Breast epithelium (tissue), 4 donors: Measurements from ENCODE around the gene HPCAL1. TPM values are rescaled to one million over a fixed set of nuclear protein-coding genes. Genes with fewer than 3 reads are reported as not detected.

Experiments
- DNase-seq, 2 donors: peaks; one replicate each; pipeline ENCODE4 v3.0.0-alpha.2; 2019; ENCODE audit warnings: low spot score in 2 of 2
- H3K27ac ChIP-seq, 2 donors: fragments of 200-600 bp; sonication (generic) in 1 of 2; one replicate each; pipeline ENCODE4 v1.5.1; 2016 to 2019; ENCODE audit warnings: mild to moderate bottlenecking in 1 of 2
- H3K27me3 ChIP-seq, 2 donors: fragments of 200-600 bp; sonication (generic) in 1 of 2; one replicate each; pipeline versions ENCODE4 v1.5.1 to v1.6.0; 2017 to 2019; ENCODE audit warnings: control low read depth in 1 of 2, mild to moderate bottlenecking in 1 of 2
- H3K36me3 ChIP-seq: fragments of 200-600 bp; one replicate; pipeline ENCODE4 v1.5.1; 2019
- H3K4me1 ChIP-seq, 2 donors: fragments of 200-600 bp; sonication (generic); one replicate each; pipeline ENCODE4 v1.5.1; 2016 to 2019; ENCODE audit warnings: control low read depth in 1 of 2
- H3K4me3 ChIP-seq, 3 donors: fragments of 200-600 bp; sonication (generic); 1 replicate in 2 of 3; 2 replicates in 1 of 3; pipeline ENCODE4 v1.5.1; 2016 to 2019; ENCODE audit warnings: mild to moderate bottlenecking in 3 of 3, moderate library complexity in 2 of 3
- H3K9me3 ChIP-seq, 2 donors: fragments of 200-600 bp; sonication (generic) in 1 of 2; one replicate each; pipeline ENCODE4 v1.5.1; 2016 to 2019; ENCODE audit warnings: control low read depth in 1 of 2
- POLR2A ChIP-seq: fragments of 450-650 bp; IDR thresholded peaks from one replicate; pipeline ENCODE4 v1.6.1; 2016; ENCODE audit warnings: antibody characterized with exemption, mild to moderate bottlenecking, moderate library complexity
- POLR2AphosphoS5 ChIP-seq, 3 donors: sonication (generic); formaldehyde crosslinking; IDR thresholded peaks; one replicate each; pipeline ENCODE4 v1.6.1; 2017; ENCODE audit warnings: antibody characterized with exemption in 3 of 3
- intact Hi-C: fragments of 100-400 bp; cut with DNase I; formaldehyde crosslinking; loops from one replicate; pipeline ENCODE4 v1.15.1; 2023; ENCODE audit warnings: low total_unique reads
- total RNA-seq, 3 donors: library from RNA; depleted of rRNA; stranded (reverse); fragments of >200 nt; gene quantifications; one replicate each; pipeline ENCODE4 v1.1.0, GENCODE V29; 2016
- TF ChIP-seq, protein P1 (sequence below), 3 donors: fragments of 450-650 bp; IDR thresholded peaks; one replicate each; pipeline ENCODE4 v1.5.1; 2016 to 2017; ENCODE audit warnings: antibody characterized with exemption in 3 of 3, mild to moderate bottlenecking in 3 of 3, moderate library complexity in 3 of 3

The HPCAL1 gene
- total RNA-seq, 3 donors from 2014 or later, result 38.6 to 41.9 (median 41.6) TPM

DNA sequence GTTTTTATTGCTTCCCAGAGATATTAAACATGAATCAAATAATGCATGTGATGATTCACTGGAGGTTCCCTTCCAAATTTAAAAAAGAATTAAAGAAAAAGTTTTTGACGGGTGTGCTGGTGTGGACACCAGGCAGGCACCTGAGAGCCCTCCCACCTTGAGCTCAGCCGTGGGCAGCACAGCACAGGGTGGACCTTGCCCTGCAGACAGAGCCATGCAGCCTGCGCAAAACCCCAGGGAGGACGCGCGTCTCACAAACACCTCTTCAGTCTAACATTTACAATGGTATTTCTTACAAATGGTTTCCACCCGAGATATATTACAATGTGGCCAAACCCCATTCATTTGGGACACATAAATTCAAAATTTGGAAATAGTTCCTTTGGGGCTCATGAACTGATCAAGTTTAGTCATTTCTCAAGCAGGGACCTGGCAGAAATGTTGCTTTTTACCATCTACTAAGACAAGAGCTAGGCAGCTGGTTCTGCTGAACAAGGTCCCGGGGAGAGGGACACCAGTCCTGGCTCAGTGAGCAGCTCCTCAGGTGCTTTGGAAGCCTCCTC is 100.0 kb downstream of the HPCAL1 start:
- Histone ChIP-seq H3K4me1 (peaks cover 3 to 20% of the 10 kb centered on the region in 2 donors), H3K27me3 (no peaks in the 10 kb centered on the region), H3K36me3 (no peaks in the 10 kb centered on the region), H3K9me3 (no peaks in the 10 kb centered on the region), H3K4me3 (no peak overlapping the region), H3K27ac (no peak overlapping the region)
- DNase-seq, result no peak
- no peak for TF ChIP-seq POLR2A
- TF ChIP-seq, protein P1, sequence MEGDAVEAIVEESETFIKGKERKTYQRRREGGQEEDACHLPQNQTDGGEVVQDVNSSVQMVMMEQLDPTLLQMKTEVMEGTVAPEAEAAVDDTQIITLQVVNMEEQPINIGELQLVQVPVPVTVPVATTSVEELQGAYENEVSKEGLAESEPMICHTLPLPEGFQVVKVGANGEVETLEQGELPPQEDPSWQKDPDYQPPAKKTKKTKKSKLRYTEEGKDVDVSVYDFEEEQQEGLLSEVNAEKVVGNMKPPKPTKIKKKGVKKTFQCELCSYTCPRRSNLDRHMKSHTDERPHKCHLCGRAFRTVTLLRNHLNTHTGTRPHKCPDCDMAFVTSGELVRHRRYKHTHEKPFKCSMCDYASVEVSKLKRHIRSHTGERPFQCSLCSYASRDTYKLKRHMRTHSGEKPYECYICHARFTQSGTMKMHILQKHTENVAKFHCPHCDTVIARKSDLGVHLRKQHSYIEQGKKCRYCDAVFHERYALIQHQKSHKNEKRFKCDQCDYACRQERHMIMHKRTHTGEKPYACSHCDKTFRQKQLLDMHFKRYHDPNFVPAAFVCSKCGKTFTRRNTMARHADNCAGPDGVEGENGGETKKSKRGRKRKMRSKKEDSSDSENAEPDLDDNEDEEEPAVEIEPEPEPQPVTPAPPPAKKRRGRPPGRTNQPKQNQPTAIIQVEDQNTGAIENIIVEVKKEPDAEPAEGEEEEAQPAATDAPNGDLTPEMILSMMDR (IDR thresholded peaks at IDR 0.05), result no peak
- no peak for TF ChIP-seq POLR2AphosphoS5 (IDR thresholded peaks at IDR 0.05)
- intact Hi-C loops, result no loop called here

DNA sequence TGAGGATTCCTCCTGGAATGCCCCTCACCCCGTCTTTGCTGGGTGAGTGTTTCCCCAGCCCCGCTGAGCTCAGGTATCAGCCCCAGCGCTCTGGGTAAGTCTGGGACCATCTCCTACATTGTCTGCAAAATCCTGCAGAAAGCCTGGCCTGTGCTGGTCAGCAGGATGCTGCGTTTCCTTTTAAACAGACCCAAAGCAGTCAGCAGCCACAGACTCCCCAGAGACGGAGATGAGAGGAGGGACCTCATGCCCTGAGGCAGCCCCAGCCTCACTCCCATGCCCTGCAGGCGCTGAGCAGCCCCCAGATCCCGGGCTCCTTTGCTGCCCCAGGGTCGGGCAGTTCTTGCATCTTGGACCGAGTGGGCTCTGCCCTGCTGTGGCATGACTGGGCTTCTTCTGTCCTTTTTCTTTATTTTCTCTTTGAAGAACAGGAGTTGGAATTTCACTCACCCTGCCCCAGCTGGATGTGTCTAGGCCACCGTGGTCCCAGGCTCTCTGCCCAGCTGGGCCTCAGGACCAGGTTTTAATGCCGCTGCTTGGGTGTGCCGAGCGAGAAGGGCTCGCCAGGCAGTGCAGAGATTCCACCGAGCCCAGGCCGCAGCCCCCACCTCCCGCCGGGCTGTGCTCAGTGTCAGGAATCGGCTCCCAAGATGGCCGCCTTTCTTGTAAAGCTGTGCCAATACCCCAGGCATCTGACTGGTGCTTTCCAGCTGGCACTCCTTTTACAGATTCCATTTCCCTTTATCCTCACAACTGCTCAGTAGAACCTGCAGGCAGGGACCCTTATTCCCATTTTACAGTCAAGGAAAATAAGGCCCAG is 101.8 kb downstream of the HPCAL1 start:
- no peaks in the 10 kb centered on the region for H3K36me3 ChIP-seq
- peak overlapping the region; percentile 90 for H3K27ac ChIP-seq
- no peaks in the 10 kb centered on the region for H3K27me3 ChIP-seq
- TF ChIP-seq POLR2A, result no peak
- TF ChIP-seq, protein P1 (IDR thresholded peaks at IDR 0.05), result no peak
- no peak for TF ChIP-seq POLR2AphosphoS5 (IDR thresholded peaks at IDR 0.05)
- no peaks in the 10 kb centered on the region for H3K9me3 ChIP-seq
- H3K4me1 ChIP-seq, result peaks cover 3 to 25% of the 10 kb centered on the region in 2 donors
- H3K4me3 ChIP-seq, result peak overlapping the region in 2 of 3 donors; percentile 21 to 39
- intact Hi-C loops, result no loop called here
- DNase-seq, result peak in 1 of 2 donors; percentile 82

DNA sequence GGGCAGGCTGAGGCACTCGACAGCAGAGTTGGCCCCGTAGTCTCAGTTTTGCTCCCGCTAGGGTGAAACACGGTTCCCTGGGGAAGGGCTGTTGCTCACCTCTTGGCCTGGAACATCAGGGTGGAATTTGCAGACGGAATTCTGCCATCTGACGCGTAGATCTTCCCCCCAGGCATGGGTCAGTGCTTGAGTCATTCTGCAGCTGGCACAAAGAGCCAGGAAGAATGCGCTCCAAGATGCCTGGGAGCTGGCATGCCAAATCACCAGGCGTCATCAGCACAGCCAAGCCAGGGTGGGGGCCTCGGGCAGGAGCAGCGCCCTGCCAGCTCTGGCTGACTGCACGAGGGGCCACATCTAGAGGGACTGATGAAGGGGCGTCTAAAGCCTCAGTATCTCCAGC is 102.7 kb downstream of the HPCAL1 start:
- intact Hi-C loops, result no loop called here
- Histone ChIP-seq H3K9me3 (no peaks in the 10 kb centered on the region), H3K27me3 (no peaks in the 10 kb centered on the region), H3K4me1 (peaks cover 3 to 25% of the 10 kb centered on the region in 2 donors), H3K36me3 (no peaks in the 10 kb centered on the region), H3K27ac (peak overlapping the region; percentile 90), H3K4me3 (peak overlapping the region in 2 of 3 donors; percentile 10 to 39)
- DNase-seq, result peak; percentile 91 to 93
- TF ChIP-seq POLR2A (no peak), POLR2AphosphoS5 (IDR thresholded peaks at IDR 0.05) (peak; percentile 62 to 73 (median 63))
- TF ChIP-seq, protein P1 (IDR thresholded peaks at IDR 0.05), result peak in 1 of 3 donors; percentile 14

DNA sequence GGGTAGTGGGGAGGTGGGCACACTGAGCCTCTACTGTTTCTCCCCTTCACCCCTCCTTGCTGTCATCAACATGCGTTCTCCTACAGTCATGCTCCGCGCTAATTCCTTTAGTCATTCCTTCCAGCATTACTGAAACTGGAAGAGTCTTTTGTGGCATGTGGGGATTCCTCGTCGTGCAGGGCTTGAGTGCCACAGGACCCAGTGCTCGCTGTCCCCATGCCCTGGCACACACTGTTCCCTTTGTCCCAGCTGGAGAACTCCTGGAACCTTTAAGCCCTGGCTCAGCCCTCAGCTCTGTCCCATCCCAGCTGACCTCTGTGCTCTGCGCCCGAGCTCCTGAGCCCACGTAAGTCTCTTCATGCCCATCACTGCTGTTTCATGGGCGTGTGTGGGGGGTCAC is 103.3 kb downstream of the HPCAL1 start:
- Histone ChIP-seq H3K4me3 (no peak overlapping the region), H3K27me3 (no peaks in the 10 kb centered on the region)
- peak in 1 of 2 donors; percentile 35 for DNase-seq

More for the DNA sequence above, 103.3 kb downstream of the HPCAL1 start:
- intact Hi-C loops, result no loop called here
- TF ChIP-seq POLR2A (no peak), POLR2AphosphoS5 (IDR thresholded peaks at IDR 0.05) (no peak)
- TF ChIP-seq, protein P1 (IDR thresholded peaks at IDR 0.05), result no peak
- Histone ChIP-seq H3K4me1 (peaks cover 3 to 25% of the 10 kb centered on the region in 2 donors), H3K36me3 (no peaks in the 10 kb centered on the region), H3K9me3 (no peaks in the 10 kb centered on the region), H3K27ac (peak overlapping the region; percentile 90)
